GM12865 (cell line): ENCODE results near the gene CCSER1.
"Not testable (repeated sequence)": the region's sequence is repeated elsewhere in the genome, so short reads cannot be mapped to it uniquely, and the experiment has no call there.

Experiments used
- DNase-seq: peaks from one replicate; pipeline ENCODE4 v3.0.0; 2010; ENCODE audit warnings: low read depth
- H3K4me3 ChIP-seq: 2 replicates; pipeline ENCODE4 v1.5.1; 2011; ENCODE audit warnings: mild to moderate bottlenecking, low read depth, low read length, control low read depth
- CTCF ChIP-seq: IDR thresholded peaks from 2 replicates; pipeline ENCODE4 v1.5.1; 2011; ENCODE audit warnings: low read length, control low read depth, low read depth, inconsistent platforms; ENCODE audit not compliant: insufficient read depth; ENCODE audit errors: missing control alignments

The CCSER1 gene

GRCh38 chr4:90670183-90670582, 543.0 kb downstream of the CCSER1 start:
- TF ChIP-seq CTCF: no peak
- no peak overlapping the region for H3K4me3 ChIP-seq
- no peak for DNase-seq

- TF ChIP-seq CTCF: no peak
- no peak overlapping the region for H3K4me3 ChIP-seq
- DNase-seq: no peak
Observed at GRCh38 chr4:90689739-90690138, 562.5 kb downstream of the CCSER1 start.

GRCh38 chr4:90695411-90695810, 568.2 kb downstream of the CCSER1 start:
- TF ChIP-seq CTCF: no peak
- H3K4me3 ChIP-seq: no peak overlapping the region
- DNase-seq: no peak

GRCh38 chr4:90705501-90705900, 578.3 kb downstream of the CCSER1 start:
- not testable (repeated sequence) for H3K4me3 ChIP-seq, DNase-seq

- H3K4me3 ChIP-seq: no peak overlapping the region
- TF ChIP-seq CTCF: no peak
- no peak for DNase-seq
Observed at GRCh38 chr4:90715242-90715641, 588.0 kb downstream of the CCSER1 start.

GRCh38 chr4:90718931-90719330, 591.7 kb downstream of the CCSER1 start:
- DNase-seq: no peak
- no peak for TF ChIP-seq CTCF
- no peak overlapping the region for H3K4me3 ChIP-seq

- H3K4me3 ChIP-seq: no peak overlapping the region
- no peak for TF ChIP-seq CTCF
- DNase-seq: no peak
Observed at GRCh38 chr4:90727938-90728337, 600.7 kb downstream of the CCSER1 start.
